PFSK-1 (cell line): ENCODE results near the gene PCSK2.

Experiments used
- FOXP2 ChIP-seq: optimal IDR thresholded peaks from 2 replicates; pipeline ENCODE3; 2011; ENCODE audit warnings: borderline replicate concordance, control low read depth, inconsistent platforms; ENCODE audit not compliant: insufficient read depth; ENCODE audit errors: extremely low read length, extremely low read depth
- POLR2AphosphoS5 ChIP-seq: IDR thresholded peaks from 2 replicates; pipeline ENCODE4 v1.6.1; 2012; ENCODE audit warnings: low read depth, mild to moderate bottlenecking, control low read depth, low read length, moderate library complexity
- SIN3A ChIP-seq: IDR thresholded peaks from 2 replicates; pipeline ENCODE4 v1.6.1; 2012; ENCODE audit warnings: mild to moderate bottlenecking, low read length, moderate library complexity, borderline replicate concordance; ENCODE audit not compliant: insufficient read depth
- TAF1 ChIP-seq: IDR thresholded peaks from 2 replicates; pipeline ENCODE4 v1.6.1; 2012; ENCODE audit warnings: low read length, control low read depth, borderline replicate concordance; ENCODE audit not compliant: insufficient read depth
- TF ChIP-seq, protein P1 (sequence below), 2 experiments: IDR thresholded peaks; 2 replicates each; pipeline versions ENCODE4 v1.6.1 to v1.8.0; 2011 to 2012; ENCODE audit warnings: low read depth in 2 of 2, low read length in 2 of 2, control low read depth in 1 of 2, inconsistent platforms in 1 of 2, mild to moderate bottlenecking in 1 of 2, moderate library complexity in 1 of 2; ENCODE audit not compliant: insufficient read depth in 1 of 2

DNA sequence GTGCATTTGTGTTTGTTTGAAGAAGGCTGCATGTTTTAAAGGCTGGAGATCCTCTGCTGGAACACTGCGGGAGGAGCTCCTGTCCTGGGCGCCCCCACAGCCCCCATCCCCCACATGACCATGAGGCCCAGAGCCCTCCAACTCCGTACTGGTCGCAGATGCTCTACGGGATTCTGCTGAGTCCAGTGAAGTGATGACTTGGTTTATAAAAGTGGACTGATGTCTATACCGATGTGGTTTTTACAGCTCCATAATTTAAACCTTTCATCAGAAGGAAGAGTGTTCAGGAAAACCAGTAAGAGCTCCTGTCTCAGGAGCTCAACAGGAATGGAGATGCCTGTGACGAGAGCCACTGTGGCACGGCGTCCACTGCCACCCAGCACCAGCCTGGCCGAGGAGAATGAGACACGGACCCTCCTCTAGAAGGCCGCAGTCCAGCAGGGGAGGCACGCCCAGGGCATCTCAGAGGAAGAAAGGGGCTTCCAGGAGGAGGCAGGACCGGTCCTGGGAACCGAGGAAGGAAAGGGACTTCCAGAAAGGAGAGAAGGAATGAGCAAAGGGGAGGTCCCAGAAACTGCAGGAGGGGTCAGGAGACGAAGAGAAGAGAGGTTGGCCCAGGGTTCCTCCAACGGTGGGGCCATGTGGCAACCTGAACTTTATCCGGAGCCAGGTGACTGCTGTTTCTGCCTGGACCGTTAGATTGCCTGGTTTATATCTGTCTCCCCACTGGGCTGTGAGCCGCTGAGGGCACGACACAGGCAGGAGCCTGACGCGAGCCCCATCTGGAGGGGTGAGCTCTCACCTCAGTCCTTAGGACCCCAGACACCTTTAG lies 277.4 kb downstream of the PCSK2 start:
- TF ChIP-seq, protein P1, sequence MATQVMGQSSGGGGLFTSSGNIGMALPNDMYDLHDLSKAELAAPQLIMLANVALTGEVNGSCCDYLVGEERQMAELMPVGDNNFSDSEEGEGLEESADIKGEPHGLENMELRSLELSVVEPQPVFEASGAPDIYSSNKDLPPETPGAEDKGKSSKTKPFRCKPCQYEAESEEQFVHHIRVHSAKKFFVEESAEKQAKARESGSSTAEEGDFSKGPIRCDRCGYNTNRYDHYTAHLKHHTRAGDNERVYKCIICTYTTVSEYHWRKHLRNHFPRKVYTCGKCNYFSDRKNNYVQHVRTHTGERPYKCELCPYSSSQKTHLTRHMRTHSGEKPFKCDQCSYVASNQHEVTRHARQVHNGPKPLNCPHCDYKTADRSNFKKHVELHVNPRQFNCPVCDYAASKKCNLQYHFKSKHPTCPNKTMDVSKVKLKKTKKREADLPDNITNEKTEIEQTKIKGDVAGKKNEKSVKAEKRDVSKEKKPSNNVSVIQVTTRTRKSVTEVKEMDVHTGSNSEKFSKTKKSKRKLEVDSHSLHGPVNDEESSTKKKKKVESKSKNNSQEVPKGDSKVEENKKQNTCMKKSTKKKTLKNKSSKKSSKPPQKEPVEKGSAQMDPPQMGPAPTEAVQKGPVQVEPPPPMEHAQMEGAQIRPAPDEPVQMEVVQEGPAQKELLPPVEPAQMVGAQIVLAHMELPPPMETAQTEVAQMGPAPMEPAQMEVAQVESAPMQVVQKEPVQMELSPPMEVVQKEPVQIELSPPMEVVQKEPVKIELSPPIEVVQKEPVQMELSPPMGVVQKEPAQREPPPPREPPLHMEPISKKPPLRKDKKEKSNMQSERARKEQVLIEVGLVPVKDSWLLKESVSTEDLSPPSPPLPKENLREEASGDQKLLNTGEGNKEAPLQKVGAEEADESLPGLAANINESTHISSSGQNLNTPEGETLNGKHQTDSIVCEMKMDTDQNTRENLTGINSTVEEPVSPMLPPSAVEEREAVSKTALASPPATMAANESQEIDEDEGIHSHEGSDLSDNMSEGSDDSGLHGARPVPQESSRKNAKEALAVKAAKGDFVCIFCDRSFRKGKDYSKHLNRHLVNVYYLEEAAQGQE (IDR thresholded peaks at IDR 0.05; ENCODE audit: insufficient read depth in 1 of 2, low read depth in 2 of 2, low read length in 2 of 2) = no peak
- no peak for TF ChIP-seq TAF1
- no peak for TF ChIP-seq POLR2AphosphoS5
- peak; percentile 52 for TF ChIP-seq FOXP2
- TF ChIP-seq SIN3A = no peak
